AG10803 (cell line): ENCODE measurements around the gene FOXC2.

Experiments used
- DNase-seq: peaks from one replicate; pipeline ENCODE4 v3.0.0; 2010; ENCODE audit warnings: low read depth
- H3K4me3 ChIP-seq: 2 replicates; pipeline ENCODE4 v1.5.1; 2011; ENCODE audit warnings: mild to moderate bottlenecking, low read length, control low read depth
- CTCF ChIP-seq: conservative IDR thresholded peaks from 2 replicates; pipeline ENCODE4 v1.5.1; 2011; ENCODE audit warnings: mild to moderate bottlenecking, low read length, control low read depth, inconsistent platforms

Gene FOXC2

GRCh38 chr16:86540894-86541293 lies 25.7 kb upstream of the FOXC2 start:
- no peak overlapping the region for H3K4me3 ChIP-seq
- no peak for TF ChIP-seq CTCF
- no peak for DNase-seq

GRCh38 chr16:86541560-86541959 lies 25.1 kb upstream of the FOXC2 start:
- no peak for TF ChIP-seq CTCF
- H3K4me3 ChIP-seq: no peak overlapping the region
- DNase-seq: no peak

- no peak for TF ChIP-seq CTCF
- no peak overlapping the region for H3K4me3 ChIP-seq
- no peak for DNase-seq
Measured at GRCh38 chr16:86542756-86543750, 23.6 kb upstream of the FOXC2 start.

GRCh38 chr16:86545481-86545880 lies 21.1 kb upstream of the FOXC2 start:
- no peak overlapping the region for H3K4me3 ChIP-seq
- no peak for TF ChIP-seq CTCF
- DNase-seq: no peak

GRCh38 chr16:86545954-86546637 lies 20.5 kb upstream of the FOXC2 start:
- DNase-seq: no peak
- H3K4me3 ChIP-seq: no peak overlapping the region
- no peak for TF ChIP-seq CTCF

- no peak overlapping the region for H3K4me3 ChIP-seq
- no peak for DNase-seq
- no peak for TF ChIP-seq CTCF
Measured at GRCh38 chr16:86546638-86547013, 20.0 kb upstream of the FOXC2 start.

- TF ChIP-seq CTCF: no peak
- DNase-seq: no peak
- no peak overlapping the region for H3K4me3 ChIP-seq
Measured at GRCh38 chr16:86547286-86547685, 19.3 kb upstream of the FOXC2 start.
